Measurements from ENCODE around the gene MADCAM1.
"Not testable (repeated sequence)": the region's sequence is repeated elsewhere in the genome, so short reads cannot be mapped to it uniquely, and the experiment has no call there.

The MADCAM1 gene

DNA sequence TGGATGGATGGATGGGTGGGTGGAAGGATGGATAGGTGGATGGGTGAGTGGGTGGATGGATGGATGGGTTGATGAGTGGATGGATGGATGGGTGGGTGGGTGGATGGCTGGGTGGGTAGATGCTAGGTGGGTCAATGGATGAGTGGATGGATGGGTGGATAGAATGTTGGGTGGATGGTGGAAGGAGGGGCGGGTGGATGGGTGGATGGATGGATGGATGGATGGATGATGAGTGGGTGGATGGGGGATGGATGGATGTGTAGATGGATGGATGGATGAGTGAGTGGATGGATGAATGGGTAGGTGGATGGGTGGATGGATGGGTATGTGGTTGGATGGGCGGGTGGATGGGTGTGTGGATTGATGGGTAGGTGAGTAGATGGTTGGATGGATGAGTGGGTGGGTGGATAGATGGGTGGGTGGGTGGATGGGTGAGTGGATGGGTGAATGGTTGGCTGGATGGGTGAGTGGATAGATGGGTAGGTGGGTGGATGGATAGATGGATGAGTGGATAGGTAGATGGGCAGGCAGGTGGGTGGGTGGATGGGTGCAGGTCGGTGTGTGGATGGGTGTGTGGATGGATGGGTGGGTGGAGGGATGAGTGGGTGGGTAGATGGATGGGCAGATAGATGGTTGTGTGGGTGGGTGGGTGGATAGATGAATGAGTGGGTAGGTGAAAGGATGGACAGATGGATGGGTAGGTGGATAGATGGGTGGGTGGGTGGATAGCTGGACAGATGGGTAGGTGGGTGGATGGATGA lies 31.1 kb upstream of the MADCAM1 start:
- no peak for DNase-seq (ENCODE audit: low read depth)

DNA sequence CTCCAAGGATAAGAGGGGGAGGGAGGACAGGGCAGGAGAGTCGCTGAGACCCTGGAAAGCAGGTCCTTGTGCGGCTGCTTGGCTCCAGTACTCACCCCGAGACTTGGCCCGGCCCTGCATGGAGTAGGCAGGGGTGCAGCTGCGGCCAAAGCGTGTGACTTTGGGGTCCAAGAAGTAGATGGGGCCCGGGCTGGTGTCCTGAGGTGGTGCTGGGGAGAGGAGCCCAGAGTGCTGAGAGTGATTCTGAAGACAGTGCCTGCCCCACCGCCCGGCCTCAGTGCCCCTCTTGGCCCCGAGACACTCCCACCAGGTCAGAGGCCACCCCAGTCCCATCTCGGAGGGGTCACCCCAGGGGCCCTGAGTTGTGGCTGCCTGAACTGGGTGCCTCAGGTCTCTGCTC lies 28.7 kb upstream of the MADCAM1 start:
- no peak for DNase-seq (ENCODE audit: low read depth)

- DNase-seq (ENCODE audit: low read depth), result no peak
These were observed 27.6 kb upstream of the MADCAM1 start for GRCh38 chr19:468587-469256.

GRCh38 chr19:469833-470232 lies 26.5 kb upstream of the MADCAM1 start:
- DNase-seq (ENCODE audit: low read depth), result no peak

- no peak for DNase-seq (ENCODE audit: low read depth)
These were observed 25.6 kb upstream of the MADCAM1 start for GRCh38 chr19:470701-471100.

GRCh38 chr19:472005-472858 lies 24.1 kb upstream of the MADCAM1 start:
- DNase-seq (ENCODE audit: low read depth), result no peak

DNA sequence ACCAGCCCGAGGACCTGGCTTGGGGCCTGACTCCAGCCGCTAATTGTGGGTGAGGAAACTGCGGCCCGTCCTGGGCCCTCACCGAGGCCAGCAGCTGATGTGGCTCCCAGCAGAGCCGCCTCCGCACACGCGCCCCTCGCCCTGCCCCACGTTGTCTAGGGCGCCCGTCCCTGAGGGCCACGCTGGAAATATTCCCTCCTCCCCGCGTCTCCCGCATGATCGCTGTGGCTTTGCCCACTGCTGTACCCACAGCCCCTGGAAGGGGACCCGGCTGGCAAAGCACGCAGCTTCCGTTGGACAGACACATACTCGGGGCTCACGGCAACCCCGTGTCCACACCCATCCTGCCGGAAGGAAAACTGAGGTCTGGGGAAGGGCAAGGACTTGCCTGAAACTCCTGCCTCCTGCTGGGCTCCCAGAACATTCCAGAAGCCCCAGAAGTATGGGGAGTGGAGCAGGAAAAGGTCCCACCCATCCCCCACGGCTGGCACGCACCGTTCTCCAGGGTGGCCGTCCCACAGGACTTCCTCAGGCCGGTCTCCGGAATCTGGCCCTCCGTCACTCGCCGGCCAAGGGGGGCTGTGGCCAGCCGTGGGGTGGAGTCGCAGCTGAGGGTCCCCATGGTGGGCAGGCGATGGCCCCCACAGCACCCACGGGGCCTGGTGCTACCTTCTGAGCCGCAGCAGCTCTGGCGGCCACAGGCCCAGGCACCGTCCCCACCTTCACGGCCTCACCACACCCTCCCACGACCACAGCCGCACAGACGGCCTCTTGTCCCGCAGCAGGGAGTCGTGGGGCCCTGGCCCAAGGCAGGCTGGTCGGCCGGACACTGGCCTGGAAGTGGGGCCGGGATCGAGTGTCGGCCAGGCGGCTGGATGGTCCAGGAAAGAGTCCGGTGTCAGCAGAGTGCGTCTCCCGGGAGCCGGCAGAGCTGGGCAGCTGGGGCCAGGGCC lies 21.9 kb upstream of the MADCAM1 start:
- DNase-seq (ENCODE audit: low read depth), result no peak

- DNase-seq (ENCODE audit: low read depth), result no peak
These were observed 20.9 kb upstream of the MADCAM1 start for GRCh38 chr19:475360-475759.

DNA sequence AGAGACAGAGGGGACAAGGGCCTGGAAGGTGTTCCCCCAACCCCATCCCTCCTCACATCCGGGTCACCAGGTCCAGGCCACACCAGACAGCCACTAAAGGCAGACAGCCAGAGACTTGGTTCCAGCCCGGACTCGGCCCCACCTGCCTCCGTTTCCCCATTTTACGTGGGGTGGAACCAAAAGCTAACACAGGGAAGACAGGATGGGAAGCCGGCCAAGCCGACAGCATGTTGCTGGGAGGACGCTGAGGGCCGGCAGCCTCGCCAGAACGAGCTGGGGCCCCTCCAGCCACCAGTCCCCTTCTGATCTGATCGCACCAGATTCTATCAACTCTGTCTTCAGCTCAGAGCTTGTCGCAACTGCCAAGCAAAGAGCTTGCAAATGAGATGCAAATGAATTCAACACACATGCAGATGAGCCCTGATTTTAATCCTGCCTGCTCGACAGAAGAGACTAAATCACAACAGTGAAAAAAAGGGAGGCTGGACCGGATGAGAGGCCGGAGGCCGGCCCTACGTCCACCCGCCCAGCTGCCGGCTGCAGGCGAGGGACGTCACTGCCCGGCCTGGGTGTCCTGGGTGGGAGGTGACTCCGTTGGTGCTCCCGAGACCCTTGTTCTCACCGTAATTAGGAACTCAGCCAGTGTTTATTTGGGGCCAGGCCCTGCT lies 17.9 kb upstream of the MADCAM1 start:
- no peak for DNase-seq (ENCODE audit: low read depth)

DNA sequence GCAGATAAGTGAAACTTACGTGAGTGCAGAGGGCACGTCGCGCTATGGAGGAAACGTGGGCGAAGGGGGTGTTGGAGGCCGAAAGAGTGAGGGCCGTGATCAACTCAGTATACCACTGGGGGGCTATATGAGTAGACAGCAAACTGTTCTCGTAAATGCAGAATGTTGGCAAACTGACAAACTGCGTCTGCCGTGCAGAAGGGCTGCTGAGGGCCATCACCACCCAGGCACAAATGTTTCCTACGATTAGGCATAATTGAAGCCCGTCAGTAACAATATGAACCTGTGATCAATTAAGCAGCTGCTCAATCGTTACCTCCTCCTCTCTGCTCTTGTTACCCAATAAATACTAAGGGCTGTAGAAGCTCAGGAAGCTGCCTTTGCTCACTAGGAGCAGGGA lies 17.3 kb upstream of the MADCAM1 start:
- DNase-seq (ENCODE audit: low read depth), result no peak

DNA sequence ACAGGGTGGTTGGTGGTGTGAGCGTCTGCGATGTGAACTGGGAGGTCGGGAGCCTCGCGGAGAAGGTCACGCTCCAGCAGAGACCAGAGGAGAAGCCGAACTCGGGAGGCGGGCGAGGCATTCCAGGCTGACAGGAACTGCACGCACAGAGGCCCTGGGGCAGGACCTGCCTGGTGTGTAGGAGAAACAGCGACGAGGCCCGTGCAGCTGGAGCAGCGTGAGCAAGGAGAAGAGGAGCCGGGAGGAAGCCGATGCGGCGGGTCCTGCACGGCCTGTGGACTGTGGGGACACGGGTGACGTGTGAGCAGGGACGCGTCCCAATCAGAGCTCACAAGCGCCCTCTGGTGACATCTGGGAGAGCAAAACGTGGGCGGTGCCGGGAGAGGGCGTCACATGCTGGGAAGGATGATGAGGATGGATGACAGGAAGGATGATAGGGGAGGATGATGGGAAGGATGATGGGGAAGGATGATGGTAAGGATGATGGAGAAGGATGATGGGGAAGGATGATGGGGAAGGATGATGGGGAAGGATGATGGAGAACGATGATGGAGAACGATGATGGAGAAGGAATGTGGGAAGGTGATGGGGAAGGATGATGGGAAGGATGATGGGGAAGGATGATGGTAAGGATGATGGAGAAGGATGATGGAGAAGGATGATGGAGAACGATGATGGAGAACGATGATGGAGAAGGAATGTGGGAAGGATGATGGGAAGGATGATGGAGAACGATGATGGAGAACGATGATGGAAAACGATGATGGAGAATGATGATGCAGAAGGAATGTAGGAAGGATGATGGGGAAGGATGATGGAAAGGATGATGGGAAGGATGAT lies 16.1 kb upstream of the MADCAM1 start:
- DNase-seq (ENCODE audit: low read depth), result no peak

DNA sequence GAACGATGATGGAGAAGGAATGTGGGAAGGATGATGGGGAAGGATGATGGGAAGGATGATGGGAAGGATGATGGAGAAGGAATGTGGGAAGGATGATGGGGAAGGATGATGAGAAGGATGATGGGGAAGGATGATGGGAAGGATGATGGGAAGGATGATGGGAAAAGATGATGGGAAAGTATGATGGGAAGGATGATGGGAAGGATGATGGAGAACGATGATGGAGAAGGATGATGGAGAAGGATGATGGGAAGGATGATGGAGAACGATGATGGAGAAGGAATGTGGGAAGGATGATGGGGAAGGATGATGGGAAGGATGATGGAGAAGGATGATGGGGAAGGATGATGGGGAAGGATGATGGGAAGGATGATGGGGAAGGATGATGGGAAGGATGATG lies 15.2 kb upstream of the MADCAM1 start:
- DNase-seq (ENCODE audit: low read depth), result not testable (repeated sequence)

GRCh38 chr19:482186-483041 lies 13.9 kb upstream of the MADCAM1 start:
- no peak for DNase-seq (ENCODE audit: low read depth)

DNA sequence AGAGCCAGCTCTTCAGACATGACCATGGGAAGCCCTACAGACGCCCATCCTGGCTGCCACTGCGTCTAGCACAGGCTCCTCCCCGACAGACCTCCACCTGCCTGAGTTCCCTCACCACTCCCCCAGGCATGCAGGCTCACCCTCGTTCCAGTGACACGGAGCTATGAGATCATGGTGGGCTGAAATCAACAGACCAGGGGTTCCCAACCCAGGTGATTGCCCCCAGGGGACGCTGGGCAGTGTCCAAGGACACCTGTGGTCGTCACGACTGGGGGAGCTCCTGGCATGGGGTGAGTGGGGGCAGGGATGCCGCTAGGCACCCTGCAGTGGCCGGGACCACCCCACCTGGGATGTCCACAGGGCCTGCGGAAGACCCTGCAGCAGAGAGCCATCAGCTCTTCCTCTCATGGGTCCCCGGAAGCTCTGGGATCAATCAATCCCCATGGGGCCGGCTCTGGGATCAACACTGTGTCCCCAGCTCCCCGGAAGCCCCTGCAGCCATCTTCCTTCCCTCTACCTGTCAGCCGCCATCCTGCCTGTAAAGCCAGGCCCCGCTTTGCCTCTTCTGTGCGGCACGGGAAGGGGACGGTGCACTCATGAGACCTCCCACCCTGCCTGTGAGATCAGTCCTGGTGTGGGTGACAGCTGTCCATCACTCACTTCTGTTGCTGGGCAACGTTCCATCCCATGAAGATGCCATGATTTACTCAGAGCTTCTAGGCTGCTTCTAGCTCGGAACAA lies 12.8 kb upstream of the MADCAM1 start:
- DNase-seq (ENCODE audit: low read depth), result no peak

DNA sequence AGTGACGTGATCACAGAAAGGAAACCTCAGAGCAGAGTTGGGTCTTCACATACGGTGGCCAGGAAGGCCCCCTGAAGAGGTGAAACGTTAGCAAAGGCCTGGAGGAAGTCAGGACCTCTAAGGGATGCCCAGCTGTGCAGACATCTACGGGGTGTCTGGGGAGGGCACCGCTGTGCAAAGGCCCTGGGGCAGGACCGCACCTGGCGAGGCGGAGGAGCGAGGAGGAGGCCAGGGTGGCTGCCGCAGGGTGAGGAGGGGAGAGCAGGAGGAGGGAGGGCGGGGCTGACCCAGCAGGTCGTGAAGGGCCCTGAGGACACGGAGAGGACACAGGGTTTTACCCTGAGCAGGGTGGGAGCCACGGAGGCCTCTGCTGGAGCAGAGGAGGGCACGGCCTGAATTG lies 11.8 kb upstream of the MADCAM1 start:
- no peak for DNase-seq (ENCODE audit: low read depth)

DNA sequence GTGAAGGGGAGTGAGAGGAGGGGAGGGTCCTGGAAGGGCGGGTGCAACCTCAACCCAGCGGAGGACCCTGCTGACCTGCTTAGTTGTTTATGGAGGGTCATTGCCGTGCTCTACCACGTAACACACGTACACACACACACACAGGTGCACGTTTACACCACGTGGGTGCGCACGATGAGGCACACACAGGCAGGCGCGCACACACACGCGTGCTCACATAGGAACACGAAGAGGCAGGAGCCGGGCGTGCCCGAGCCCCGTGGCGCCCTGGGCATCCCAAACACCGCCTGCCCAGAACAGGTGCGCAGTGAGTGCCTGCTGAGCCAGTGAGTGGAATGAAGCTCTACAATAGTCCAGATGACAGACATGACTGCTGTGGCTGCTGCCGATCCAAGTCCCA lies 11.2 kb upstream of the MADCAM1 start:
- DNase-seq (ENCODE audit: low read depth), result no peak

GRCh38 chr19:485583-486236 lies 10.6 kb upstream of the MADCAM1 start:
- no peak for DNase-seq (ENCODE audit: low read depth)
